Osteoblast (primary cell): ENCODE measurements around the gene GRIA3. TPM values are rescaled to one million over a fixed set of nuclear protein-coding genes. Genes with fewer than 3 reads are reported as not detected.

Experiments used
- DNase-seq: peaks from one replicate; pipeline ENCODE4 v3.0.0; 2011; ENCODE audit warnings: low spot score, mixed read lengths; ENCODE audit not compliant: insufficient read length; ENCODE audit errors: missing footprints
- H2AFZ ChIP-seq: 2 replicates; pipeline ENCODE4 v1.6.0; 2011; ENCODE audit warnings: mild to moderate bottlenecking, low read length
- H3K27ac ChIP-seq: 2 replicates; pipeline ENCODE4 v1.5.1; 2011; ENCODE audit warnings: mild to moderate bottlenecking, low read depth, low read length, moderate library complexity
- H3K27me3 ChIP-seq: 2 replicates; pipeline ENCODE4 v1.6.0; 2012; ENCODE audit warnings: mild to moderate bottlenecking, control low read depth, inconsistent platforms, low read length, moderate library complexity; ENCODE audit not compliant: insufficient read depth
- H3K36me3 ChIP-seq: 2 replicates; pipeline ENCODE4 v1.5.1; 2011; ENCODE audit warnings: mild to moderate bottlenecking, low read length, control low read depth, moderate library complexity; ENCODE audit not compliant: insufficient read depth
- H3K4me1 ChIP-seq: 2 replicates; pipeline ENCODE4 v1.5.1; 2011; ENCODE audit warnings: mild to moderate bottlenecking, low read length, control low read depth, moderate library complexity; ENCODE audit not compliant: insufficient read depth
- H3K4me2 ChIP-seq: 2 replicates; pipeline ENCODE4 v1.6.0; 2011; ENCODE audit warnings: mild to moderate bottlenecking, low read length; ENCODE audit not compliant: insufficient read depth
- H3K4me3 ChIP-seq: fragments of 200-600 bp; sonication (generic); 3 replicates; pipeline ENCODE4 v1.5.1; 2012; ENCODE audit warnings: mild to moderate bottlenecking, low read length, inconsistent platforms; ENCODE audit not compliant: insufficient read depth
- H3K79me2 ChIP-seq: 2 replicates; pipeline ENCODE4 v1.6.0; 2012; ENCODE audit warnings: mild to moderate bottlenecking, low read length, control low read depth, inconsistent platforms; ENCODE audit not compliant: insufficient read depth
- H3K9me3 ChIP-seq: 2 replicates; pipeline ENCODE4 v1.5.1; 2011; ENCODE audit warnings: low read depth, low read length, control low read depth
- H4K20me1 ChIP-seq: 2 replicates; pipeline ENCODE4 v1.6.0; 2012; ENCODE audit warnings: mild to moderate bottlenecking, low read length, control low read depth; ENCODE audit not compliant: insufficient read depth
- total RNA-seq: library from RNA; depleted of rRNA; stranded (reverse); fragments of >200 nt; gene quantifications from 2 replicates; pipeline ENCODE4 v1.2.3, GENCODE V29; 2012
- TF ChIP-seq, protein P1 (sequence below): IDR thresholded peaks from 2 replicates; pipeline ENCODE4 v1.5.1; 2011; ENCODE audit warnings: mild to moderate bottlenecking, low read depth, low read length, moderate library complexity; ENCODE audit errors: extremely low read depth

The GRIA3 gene
- total RNA-seq, 1 donor = 3.3 TPM

DNA sequence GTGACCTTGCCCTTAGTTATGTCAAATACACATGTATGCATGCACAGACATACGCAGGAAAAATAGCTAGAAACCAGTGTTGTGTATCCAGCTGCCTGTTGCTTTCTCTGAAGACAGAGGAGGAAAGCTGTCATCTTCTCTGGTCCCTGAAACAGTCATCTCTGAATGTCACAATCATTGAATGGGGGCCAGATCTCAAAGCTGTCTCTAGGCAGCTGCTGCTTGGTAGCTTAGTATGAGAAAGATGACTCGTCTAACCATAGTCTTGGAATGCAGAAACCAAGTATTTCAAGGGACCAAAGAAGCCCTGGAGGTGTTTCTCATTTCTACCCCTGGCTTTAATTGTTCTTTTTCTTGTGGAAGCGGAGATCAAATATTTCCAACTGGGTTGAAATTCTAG, 4.0 kb downstream of the GRIA3 start:
- Histone ChIP-seq H4K20me1 (no peaks in the 10 kb centered on the region), H3K4me3 (no peak overlapping the region), H3K4me2 (no peak overlapping the region), H2AFZ (no peak overlapping the region), H3K27me3 (no peaks in the 10 kb centered on the region), H3K27ac (no peak overlapping the region), H3K36me3 (no peaks in the 10 kb centered on the region), H3K4me1 (peaks cover 4% of the 10 kb centered on the region), H3K9me3 (no peaks in the 10 kb centered on the region), H3K79me2 (no peaks in the 10 kb centered on the region)
- TF ChIP-seq, protein P1, sequence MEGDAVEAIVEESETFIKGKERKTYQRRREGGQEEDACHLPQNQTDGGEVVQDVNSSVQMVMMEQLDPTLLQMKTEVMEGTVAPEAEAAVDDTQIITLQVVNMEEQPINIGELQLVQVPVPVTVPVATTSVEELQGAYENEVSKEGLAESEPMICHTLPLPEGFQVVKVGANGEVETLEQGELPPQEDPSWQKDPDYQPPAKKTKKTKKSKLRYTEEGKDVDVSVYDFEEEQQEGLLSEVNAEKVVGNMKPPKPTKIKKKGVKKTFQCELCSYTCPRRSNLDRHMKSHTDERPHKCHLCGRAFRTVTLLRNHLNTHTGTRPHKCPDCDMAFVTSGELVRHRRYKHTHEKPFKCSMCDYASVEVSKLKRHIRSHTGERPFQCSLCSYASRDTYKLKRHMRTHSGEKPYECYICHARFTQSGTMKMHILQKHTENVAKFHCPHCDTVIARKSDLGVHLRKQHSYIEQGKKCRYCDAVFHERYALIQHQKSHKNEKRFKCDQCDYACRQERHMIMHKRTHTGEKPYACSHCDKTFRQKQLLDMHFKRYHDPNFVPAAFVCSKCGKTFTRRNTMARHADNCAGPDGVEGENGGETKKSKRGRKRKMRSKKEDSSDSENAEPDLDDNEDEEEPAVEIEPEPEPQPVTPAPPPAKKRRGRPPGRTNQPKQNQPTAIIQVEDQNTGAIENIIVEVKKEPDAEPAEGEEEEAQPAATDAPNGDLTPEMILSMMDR = no peak
- DNase-seq = no peak

DNA sequence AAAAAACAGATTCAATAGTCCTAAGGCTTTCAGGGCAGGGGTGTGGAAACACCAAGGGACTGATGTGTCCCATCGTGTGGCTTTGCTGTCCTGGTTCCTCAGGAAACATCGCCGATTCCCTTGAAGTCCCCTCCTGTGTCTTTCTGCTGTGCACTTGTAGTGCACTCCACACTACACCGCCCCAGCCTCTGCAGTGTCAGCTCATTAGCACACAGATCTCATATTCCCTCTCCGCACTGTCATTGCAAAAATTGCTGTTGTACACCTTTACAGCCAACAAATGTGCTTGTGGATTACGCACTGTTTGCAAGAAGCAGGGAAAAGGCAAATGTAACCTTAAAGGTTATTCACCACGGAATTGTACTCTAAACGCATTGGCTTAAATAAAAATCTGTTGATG, 5.3 kb downstream of the GRIA3 start:
- Histone ChIP-seq H3K4me1 (peaks cover 4% of the 10 kb centered on the region), H3K79me2 (no peaks in the 10 kb centered on the region), H3K4me3 (no peak overlapping the region), H4K20me1 (no peaks in the 10 kb centered on the region), H3K36me3 (no peaks in the 10 kb centered on the region), H3K9me3 (no peaks in the 10 kb centered on the region), H3K27ac (no peak overlapping the region), H3K4me2 (no peak overlapping the region), H3K27me3 (no peaks in the 10 kb centered on the region), H2AFZ (no peak overlapping the region)
- DNase-seq = no peak
- TF ChIP-seq, protein P1 = no peak

DNA sequence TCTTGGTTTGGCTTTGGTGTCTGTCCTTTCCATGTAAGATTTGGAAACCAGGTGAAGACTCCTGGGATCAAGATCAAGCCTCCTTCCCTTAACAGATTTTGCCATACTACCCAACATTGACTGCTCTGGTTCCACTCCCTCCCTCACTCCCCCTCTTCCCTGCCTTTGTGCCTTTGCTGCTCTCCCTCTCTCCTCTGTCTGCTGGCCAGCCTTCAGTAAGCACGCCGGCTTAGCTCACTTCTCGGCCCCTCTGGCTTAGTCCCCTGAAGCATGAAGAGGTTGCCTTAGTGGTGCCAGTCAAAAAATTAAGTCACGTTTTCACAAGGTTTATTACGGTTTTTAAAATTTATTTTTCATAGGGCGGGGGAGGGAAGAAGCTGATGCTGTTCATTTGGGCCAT, 6.0 kb downstream of the GRIA3 start:
- Histone ChIP-seq H3K4me1 (peaks cover 4% of the 10 kb centered on the region), H3K4me2 (no peak overlapping the region), H3K9me3 (no peaks in the 10 kb centered on the region), H3K79me2 (no peaks in the 10 kb centered on the region), H3K36me3 (no peaks in the 10 kb centered on the region), H2AFZ (no peak overlapping the region), H3K27me3 (no peaks in the 10 kb centered on the region), H3K27ac (no peak overlapping the region), H4K20me1 (no peaks in the 10 kb centered on the region), H3K4me3 (no peak overlapping the region)
- no peak for DNase-seq
- TF ChIP-seq, protein P1 = no peak

DNA sequence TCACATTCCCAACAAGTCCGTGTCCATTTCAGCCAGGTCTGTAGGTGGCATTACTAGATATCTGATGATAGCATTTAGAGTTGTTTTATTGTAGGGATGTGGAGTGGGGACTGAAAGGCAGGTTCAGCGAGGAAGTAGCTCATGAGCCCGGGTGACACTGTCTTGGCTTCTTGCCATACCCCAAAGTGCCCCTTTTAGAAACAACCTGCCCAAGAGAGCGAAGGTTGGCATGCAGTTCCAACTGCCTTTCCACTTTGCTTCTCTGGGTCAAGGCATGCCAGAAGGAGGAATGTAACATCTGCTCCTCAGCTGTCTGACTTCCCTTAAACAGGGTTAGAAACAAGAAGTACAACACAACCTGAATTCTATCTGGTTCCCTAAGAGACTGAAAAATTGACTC, 9.0 kb downstream of the GRIA3 start:
- H3K4me1 ChIP-seq = no peaks in the 10 kb centered on the region
- no peak overlapping the region for H3K4me3 ChIP-seq
- H3K36me3 ChIP-seq = no peaks in the 10 kb centered on the region
- DNase-seq = no peak
- no peaks in the 10 kb centered on the region for H4K20me1 ChIP-seq
- H3K9me3 ChIP-seq = no peaks in the 10 kb centered on the region
- no peaks in the 10 kb centered on the region for H3K27me3 ChIP-seq
- H3K27ac ChIP-seq = no peak overlapping the region
- H2AFZ ChIP-seq = no peak overlapping the region
- no peak overlapping the region for H3K4me2 ChIP-seq
- TF ChIP-seq, protein P1 = no peak
- no peaks in the 10 kb centered on the region for H3K79me2 ChIP-seq
